Caki2 (cell line): ENCODE data around the gene SLC35A4. TPM values are rescaled to one million over a fixed set of nuclear protein-coding genes. Genes with fewer than 3 reads are reported as not detected.

Experiments used
- DNase-seq: peaks from one replicate; pipeline ENCODE4 v3.0.0-alpha.2; 2015; ENCODE audit warnings: low read depth
- in situ Hi-C: cut with HindIII; loops from 2 replicates; pipeline ENCODE4 v1.10.0; 2016; ENCODE audit warnings: low sequenced_read_pairs, low pct_unique_long_range_greater_than_20kb, mixed read lengths
- total RNA-seq: library from RNA; depleted of rRNA; stranded (reverse); fragments of >200 nt; shearing (Covaris generic); gene quantifications from 2 replicates; pipeline ENCODE4 v1.2.3, GENCODE V29; 2014; ENCODE audit warnings: low replicate concordance; rRNA removed

The SLC35A4 gene
- total RNA-seq, 1 experiment from 2014 or later = 30.5 TPM

DNA sequence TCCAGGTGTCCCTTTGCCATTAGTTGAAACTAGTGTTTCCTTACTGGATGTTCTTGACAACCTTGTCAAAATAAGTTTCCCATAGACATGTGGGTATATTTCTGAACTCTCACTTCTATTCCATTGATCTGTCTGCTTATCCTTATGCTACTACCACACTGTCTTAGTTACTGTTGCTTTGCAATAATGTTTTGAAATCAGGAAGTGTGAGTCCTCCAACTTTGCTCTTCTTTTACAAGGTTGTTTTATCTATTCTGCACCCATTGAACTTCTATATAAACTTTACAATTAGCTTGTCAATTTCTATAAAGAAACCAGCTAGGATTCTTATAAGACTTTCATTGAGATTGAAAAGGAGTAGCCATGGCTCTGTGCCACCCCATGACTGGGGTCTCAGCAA, 44.1 kb downstream of the SLC35A4 start:
- DNase-seq = no peak
- in situ Hi-C loops = no loop called here

DNA sequence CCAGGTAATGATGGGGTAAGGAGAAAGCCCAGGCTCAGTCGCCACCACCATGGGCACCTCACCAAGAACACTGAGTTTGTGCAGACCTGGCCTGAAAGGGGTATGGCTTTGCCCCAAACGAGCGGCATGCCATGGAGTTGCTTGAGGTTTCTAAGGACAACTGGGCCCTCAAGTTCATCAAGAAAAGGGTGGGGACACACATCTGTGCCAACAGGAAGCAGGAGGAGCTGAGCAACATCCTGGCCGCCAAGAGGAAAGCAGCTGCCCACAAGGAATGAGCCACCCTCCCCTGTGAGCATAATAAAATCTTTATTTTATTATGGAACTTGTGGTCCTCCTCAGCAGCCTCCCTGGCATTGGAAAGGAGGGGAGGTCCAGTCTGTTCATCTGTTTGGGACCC, 44.5 kb downstream of the SLC35A4 start:
- in situ Hi-C loops = no loop called here
- DNase-seq = no peak

DNA sequence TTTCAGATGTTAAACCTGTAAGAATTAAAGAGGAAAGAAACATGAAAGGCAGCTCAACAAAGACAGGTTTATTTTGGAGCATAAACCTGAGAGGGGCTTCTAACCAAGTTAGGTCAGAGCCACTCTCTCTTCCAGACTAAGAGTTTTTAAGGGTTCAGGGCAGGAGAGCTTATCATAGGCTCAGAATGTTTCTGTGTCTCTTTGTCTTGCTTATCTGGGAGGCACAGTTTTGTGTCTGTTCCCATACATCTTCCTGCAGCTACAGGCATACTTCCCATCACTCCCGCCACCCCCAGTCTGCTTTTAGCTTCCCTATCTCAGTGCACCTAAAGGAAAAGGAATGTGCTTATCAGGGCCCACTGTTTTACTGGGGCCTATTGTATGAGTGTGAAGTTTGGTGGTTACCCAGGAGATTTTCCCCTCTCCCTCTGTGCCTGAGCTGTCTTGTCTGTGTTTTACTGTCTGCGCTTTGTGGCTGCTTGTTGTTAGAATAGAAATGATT, 46.4 kb downstream of the SLC35A4 start:
- DNase-seq = no peak
- in situ Hi-C loops = no loop called here

Other genes with a start within 250 kb of the SLC35A4 start
- gene HBEGF, start 218.2 kb upstream of the SLC35A4 start, total RNA-seq = 1.8 and 5.8 TPM in 2 replicates
- gene SLC4A9, start 204.6 kb upstream of the SLC35A4 start, total RNA-seq = not detected in 2 replicates
- 43.9 and 53.4 TPM in 2 replicates for gene ANKHD1, start 163.0 kb upstream of the SLC35A4 start, total RNA-seq
- 1.1 TPM in 1 of 2 replicates, not detected in the other for gene EIF4EBP3, start 17.2 kb upstream of the SLC35A4 start, total RNA-seq
- gene SRA1, start 7.4 kb upstream of the SLC35A4 start, total RNA-seq = 56.0 and 57.8 TPM in 2 replicates
- 3.2 and 7.2 TPM in 2 replicates for gene APBB3, start 230 bp upstream of the SLC35A4 start, total RNA-seq
- 0.96 TPM in 1 of 2 replicates, not detected in the other for gene CD14, start 68.3 kb downstream of the SLC35A4 start, total RNA-seq
- gene TMCO6, start 74.6 kb downstream of the SLC35A4 start, total RNA-seq = 7.9 and 14.0 TPM in 2 replicates
- gene NDUFA2, start 82.8 kb downstream of the SLC35A4 start, total RNA-seq = 71.7 and 78.2 TPM in 2 replicates
- gene IK, start 83.0 kb downstream of the SLC35A4 start, total RNA-seq = 36.9 and 57.5 TPM in 2 replicates
- 26.2 and 30.2 TPM in 2 replicates for gene WDR55, start 100.1 kb downstream of the SLC35A4 start, total RNA-seq
- not detected in 2 replicates for gene DND1, start 108.7 kb downstream of the SLC35A4 start, total RNA-seq
- 50.1 and 61.3 TPM in 2 replicates for gene HARS1, start 126.5 kb downstream of the SLC35A4 start, total RNA-seq
- 30.0 and 41.5 TPM in 2 replicates for gene HARS2, start 126.6 kb downstream of the SLC35A4 start, total RNA-seq
- 77.7 and 99.3 TPM in 2 replicates for gene ZMAT2, start 135.6 kb downstream of the SLC35A4 start, total RNA-seq
- not detected in 2 replicates for gene PCDHA1, start 221.3 kb downstream of the SLC35A4 start, total RNA-seq
- gene PCDHA2, start 230.0 kb downstream of the SLC35A4 start, total RNA-seq = not detected in 2 replicates
- 0.10 TPM in 1 of 2 replicates, not detected in the other for gene PCDHA3, start 236.2 kb downstream of the SLC35A4 start, total RNA-seq
- 10.8 and 11.5 TPM in 2 replicates for gene PCDHA4, start 242.2 kb downstream of the SLC35A4 start, total RNA-seq